WERI-Rb-1 (cell line): ENCODE measurements around the gene RAPGEF1.

Source experiments
- DNase-seq: peaks from one replicate; pipeline ENCODE4 v3.0.0-alpha.2; 2020
- H3K27ac ChIP-seq: fragments of 250-450 bp; sonication (Bioruptor Pico); 2 replicates; pipeline ENCODE4 v1.5.1; 2020; ENCODE audit warnings: mild to moderate bottlenecking, moderate library complexity
- H3K27me3 ChIP-seq: fragments of 250-450 bp; sonication (Bioruptor Pico); 2 replicates; pipeline ENCODE4 v1.5.1; 2021; ENCODE audit warnings: mild to moderate bottlenecking, low read depth, moderate library complexity; ENCODE audit not compliant: insufficient read depth, severe bottlenecking
- H3K36me3 ChIP-seq: fragments of 250-450 bp; sonication (Bioruptor Pico); 2 replicates; pipeline ENCODE4 v1.5.1; 2020; ENCODE audit warnings: mild to moderate bottlenecking, moderate library complexity
- H3K4me3 ChIP-seq: 2 replicates; pipeline ENCODE4 v1.5.1; 2011; ENCODE audit warnings: low read depth, mild to moderate bottlenecking, control low read depth, low read length
- H3K9me3 ChIP-seq: fragments of 250-450 bp; sonication (Bioruptor Pico); 2 replicates; pipeline ENCODE4 v1.5.1; 2021; ENCODE audit warnings: mild to moderate bottlenecking, moderate library complexity; ENCODE audit not compliant: severe bottlenecking
- CTCF ChIP-seq: IDR thresholded peaks from 2 replicates; pipeline ENCODE4 v1.5.1; 2011; ENCODE audit warnings: low read depth, mild to moderate bottlenecking, control low read depth, inconsistent platforms, low read length

Gene RAPGEF1

GRCh38 chr9:131673531-131673930 lies 66.3 kb downstream of the RAPGEF1 start:
- no peak overlapping the region for H3K4me3 ChIP-seq
- no peaks in the 10 kb centered on the region for H3K36me3 ChIP-seq
- no peak for TF ChIP-seq CTCF
- no peaks in the 10 kb centered on the region for H3K9me3 ChIP-seq
- H3K27ac ChIP-seq, result no peak overlapping the region
- DNase-seq, result no peak
- no peaks in the 10 kb centered on the region for H3K27me3 ChIP-seq

GRCh38 chr9:131673068-131673467 lies 66.8 kb downstream of the RAPGEF1 start:
- Histone ChIP-seq H3K36me3 (no peaks in the 10 kb centered on the region), H3K27me3 (no peaks in the 10 kb centered on the region), H3K27ac (no peak overlapping the region), H3K9me3 (no peaks in the 10 kb centered on the region), H3K4me3 (no peak overlapping the region)
- no peak for DNase-seq
- no peak for TF ChIP-seq CTCF

GRCh38 chr9:131672451-131672850 lies 67.4 kb downstream of the RAPGEF1 start:
- Histone ChIP-seq H3K27me3 (no peaks in the 10 kb centered on the region), H3K9me3 (no peaks in the 10 kb centered on the region), H3K36me3 (no peaks in the 10 kb centered on the region), H3K27ac (no peak overlapping the region), H3K4me3 (no peak overlapping the region)
- no peak for TF ChIP-seq CTCF
- DNase-seq, result no peak

- no peak overlapping the region for H3K4me3 ChIP-seq
- no peak for DNase-seq
- no peak overlapping the region for H3K27ac ChIP-seq
- H3K36me3 ChIP-seq, result no peaks in the 10 kb centered on the region
- H3K9me3 ChIP-seq, result no peaks in the 10 kb centered on the region
- TF ChIP-seq CTCF, result no peak
- no peaks in the 10 kb centered on the region for H3K27me3 ChIP-seq
Observed at GRCh38 chr9:131671133-131671520, 68.7 kb downstream of the RAPGEF1 start.

GRCh38 chr9:131670247-131671132 lies 69.4 kb downstream of the RAPGEF1 start:
- no peaks in the 10 kb centered on the region for H3K9me3 ChIP-seq
- H3K27ac ChIP-seq, result no peak overlapping the region
- DNase-seq, result no peak
- no peaks in the 10 kb centered on the region for H3K27me3 ChIP-seq
- no peak for TF ChIP-seq CTCF
- H3K36me3 ChIP-seq, result no peaks in the 10 kb centered on the region
- H3K4me3 ChIP-seq, result no peak overlapping the region
